Keratinocyte (primary cell): ENCODE data around the gene PRKCZ. TPM values are rescaled to one million over a fixed set of nuclear protein-coding genes. Genes with fewer than 3 reads are reported as not detected.

ENCODE experiments used
- DNase-seq: peaks from one replicate; pipeline ENCODE4 v3.0.0-alpha.2; 2011; ENCODE audit warnings: low read depth, missing footprints, low spot score
- FAIRE-seq: peaks from 2 replicates; lab custom pipeline; 2011; peaks lifted over from hg19 to GRCh38; lab: Jason Lieb, UNC
- H2AFZ ChIP-seq: 2 replicates; pipeline ENCODE4 v1.6.0; 2012; ENCODE audit warnings: low read length, control low read depth, inconsistent platforms; ENCODE audit not compliant: control insufficient read depth
- H3K27ac ChIP-seq: 2 replicates; pipeline ENCODE4 v1.5.1; 2011; ENCODE audit warnings: low read length; ENCODE audit not compliant: control insufficient read depth, insufficient read depth
- H3K27me3 ChIP-seq: 3 replicates; pipeline ENCODE4 v1.6.0; 2011; ENCODE audit warnings: low read length; ENCODE audit not compliant: control insufficient read depth, insufficient read depth; ENCODE audit errors: extremely low read depth
- H3K36me3 ChIP-seq, 2 experiments: 2 replicates in 1 of 2; 3 replicates in 1 of 2; pipeline ENCODE4 v1.5.1; 2011; ENCODE audit warnings: low read length in 2 of 2, mild to moderate bottlenecking in 1 of 2; ENCODE audit not compliant: control insufficient read depth in 2 of 2, insufficient read depth in 2 of 2; ENCODE audit errors: extremely low read depth in 1 of 2
- H3K4me1 ChIP-seq: 3 replicates; pipeline ENCODE4 v1.5.1; 2011; ENCODE audit warnings: low read length; ENCODE audit not compliant: control insufficient read depth, insufficient read depth; ENCODE audit errors: extremely low read depth
- H3K4me2 ChIP-seq: 3 replicates; pipeline ENCODE4 v1.6.0; 2011; ENCODE audit warnings: low read depth, low read length; ENCODE audit not compliant: control insufficient read depth, insufficient read depth; ENCODE audit errors: extremely low read depth
- H3K4me3 ChIP-seq, 3 experiments: fragments of 200-600 bp in 1 of 3; sonication (generic) in 1 of 3; 2 replicates in 2 of 3; 3 replicates in 1 of 3; pipeline ENCODE4 v1.5.1; 2011 to 2016; ENCODE audit warnings: low read length in 3 of 3, mild to moderate bottlenecking in 3 of 3, control low read depth in 2 of 3, inconsistent platforms in 1 of 3, low read depth in 1 of 3, mixed read lengths in 1 of 3, mixed run types in 1 of 3, moderate library complexity in 1 of 3; ENCODE audit not compliant: control insufficient read depth in 2 of 3, insufficient read depth in 2 of 3; ENCODE audit errors: extremely low read depth in 1 of 3
- H3K79me2 ChIP-seq: 2 replicates; pipeline ENCODE4 v1.6.0; 2012; ENCODE audit warnings: low read length; ENCODE audit not compliant: control insufficient read depth, insufficient read depth
- H3K9ac ChIP-seq: 3 replicates; pipeline ENCODE4 v1.6.0; 2011; ENCODE audit warnings: low read length; ENCODE audit not compliant: control insufficient read depth, insufficient read depth; ENCODE audit errors: extremely low read depth
- H3K9me1 ChIP-seq: 3 replicates; pipeline ENCODE4 v1.6.0; 2011; ENCODE audit warnings: low read length; ENCODE audit not compliant: control insufficient read depth, insufficient read depth; ENCODE audit errors: extremely low read depth
- H3K9me3 ChIP-seq: 2 replicates; pipeline ENCODE4 v1.5.1; 2012; ENCODE audit warnings: low read depth, low read length; ENCODE audit not compliant: control insufficient read depth
- H4K20me1 ChIP-seq: 3 replicates; pipeline ENCODE4 v1.6.0; 2011; ENCODE audit warnings: low read length; ENCODE audit not compliant: control insufficient read depth, insufficient read depth; ENCODE audit errors: extremely low read depth
- EZH2 ChIP-seq: IDR thresholded peaks from one replicate; pipeline ENCODE4 v1.6.1; 2012; ENCODE audit warnings: inconsistent platforms, mild to moderate bottlenecking, low read length, moderate library complexity
- dilution Hi-C: fragments of 300-500 bp; cut with MboI; formaldehyde crosslinking; loops from one replicate; pipeline ENCODE4 v1.7.0; 2020; ENCODE audit warnings: low sequenced_read_pairs; ENCODE audit not compliant: extremely low pct_ligation_motif_present
- polyA plus RNA-seq, 5 experiments: library from polyadenylated mRNA; depleted of rRNA in 3 of 5; stranded (reverse) in 3 of 5; stranded (forward) in 1 of 5; unstranded in 1 of 5; fragments of >200 nt; gene quantifications; 1 replicate in 1 of 5; 2 replicates in 3 of 5; 3 replicates in 1 of 5; pipeline versions ENCODE4 v1.2.1 to v1.2.3, GENCODE V29; 2011 to 2012; ENCODE audit warnings: missing spikeins in 2 of 5, low read depth in 1 of 5, low replicate concordance in 1 of 5
- TF ChIP-seq, protein P1 (sequence below), 3 experiments: IDR thresholded peaks in 1 of 3; conservative IDR thresholded peaks in 1 of 3; optimal IDR thresholded peaks in 1 of 3; 2 replicates in 2 of 3; 3 replicates in 1 of 3; pipeline versions ENCODE3 to v1.5.1; 2011; ENCODE audit warnings: low read length in 3 of 3, mild to moderate bottlenecking in 3 of 3, moderate library complexity in 2 of 3, control low read depth in 1 of 3, inconsistent platforms in 1 of 3; ENCODE audit not compliant: insufficient read depth in 2 of 3; ENCODE audit errors: extremely low read depth in 1 of 3

Gene PRKCZ
- polyA plus RNA-seq, 1 donor (not counting 4 experiments of a cell fraction or from before 2014, with no cell fraction given) = 36.3 TPM

DNA sequence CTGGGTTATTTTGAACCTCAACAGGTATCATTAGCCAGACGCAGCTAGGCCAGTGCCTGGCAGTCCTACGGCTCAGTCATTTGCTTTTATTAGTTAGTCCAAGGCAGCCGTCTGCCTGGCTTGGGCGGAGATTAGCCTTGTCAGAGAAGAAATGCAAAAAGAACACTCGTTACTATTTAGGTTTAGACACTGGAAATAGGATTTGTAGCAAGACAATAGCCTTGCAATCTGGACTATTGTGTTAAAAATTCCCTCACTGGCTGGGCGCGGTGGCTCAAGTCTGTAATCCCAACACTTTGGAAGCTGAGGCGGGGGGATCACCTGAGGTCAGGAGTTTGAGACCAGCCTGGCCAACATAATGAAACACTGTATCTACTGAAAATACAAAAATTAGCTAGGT, 11.0 kb upstream of the PRKCZ start:
- Histone ChIP-seq H4K20me1 (no peaks in the 10 kb centered on the region), H3K9me1 (no peaks in the 10 kb centered on the region), H2AFZ (no peak overlapping the region), H3K4me1 (no peaks in the 10 kb centered on the region), H3K36me3 (no peaks in the 10 kb centered on the region), H3K27ac (no peak overlapping the region), H3K27me3 (no peaks in the 10 kb centered on the region), H3K4me2 (no peak overlapping the region), H3K9ac (no peak overlapping the region), H3K9me3 (no peaks in the 10 kb centered on the region), H3K79me2 (no peaks in the 10 kb centered on the region), H3K4me3 (no peak overlapping the region)
- dilution Hi-C loops = no loop called here
- FAIRE-seq = no peak
- DNase-seq = no peak
- TF ChIP-seq, protein P1, sequence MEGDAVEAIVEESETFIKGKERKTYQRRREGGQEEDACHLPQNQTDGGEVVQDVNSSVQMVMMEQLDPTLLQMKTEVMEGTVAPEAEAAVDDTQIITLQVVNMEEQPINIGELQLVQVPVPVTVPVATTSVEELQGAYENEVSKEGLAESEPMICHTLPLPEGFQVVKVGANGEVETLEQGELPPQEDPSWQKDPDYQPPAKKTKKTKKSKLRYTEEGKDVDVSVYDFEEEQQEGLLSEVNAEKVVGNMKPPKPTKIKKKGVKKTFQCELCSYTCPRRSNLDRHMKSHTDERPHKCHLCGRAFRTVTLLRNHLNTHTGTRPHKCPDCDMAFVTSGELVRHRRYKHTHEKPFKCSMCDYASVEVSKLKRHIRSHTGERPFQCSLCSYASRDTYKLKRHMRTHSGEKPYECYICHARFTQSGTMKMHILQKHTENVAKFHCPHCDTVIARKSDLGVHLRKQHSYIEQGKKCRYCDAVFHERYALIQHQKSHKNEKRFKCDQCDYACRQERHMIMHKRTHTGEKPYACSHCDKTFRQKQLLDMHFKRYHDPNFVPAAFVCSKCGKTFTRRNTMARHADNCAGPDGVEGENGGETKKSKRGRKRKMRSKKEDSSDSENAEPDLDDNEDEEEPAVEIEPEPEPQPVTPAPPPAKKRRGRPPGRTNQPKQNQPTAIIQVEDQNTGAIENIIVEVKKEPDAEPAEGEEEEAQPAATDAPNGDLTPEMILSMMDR (optimal IDR thresholded peaks at IDR 0.05 in 1 of 3, IDR thresholded peaks at IDR 0.05 in 1 of 3, conservative IDR thresholded peaks at IDR 0.05 in 1 of 3; ENCODE audit: extremely low read depth in 1 of 3, insufficient read depth in 2 of 3, low read length in 3 of 3) = no peak
- no peak for TF ChIP-seq EZH2

DNA sequence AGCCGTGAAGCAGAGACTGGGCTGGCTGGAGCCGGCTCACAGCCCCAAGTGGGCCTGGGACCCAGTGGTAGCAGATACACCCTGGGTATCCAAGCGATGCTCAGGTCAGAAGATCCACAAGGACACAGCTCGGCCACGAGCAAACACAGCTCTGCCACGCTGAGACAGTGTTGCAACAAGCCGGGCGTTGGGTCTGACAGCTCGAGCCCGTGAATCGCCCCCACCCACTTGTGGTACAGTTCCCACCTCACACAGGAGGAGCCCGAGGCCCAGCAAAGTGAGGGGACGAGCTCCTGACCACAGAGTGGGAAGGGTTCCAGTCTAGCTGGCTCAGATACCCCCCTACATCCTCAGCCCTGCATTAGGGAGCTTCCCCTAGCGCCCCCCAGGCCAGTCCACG, 8.9 kb upstream of the PRKCZ start:
- H4K20me1 ChIP-seq = no peaks in the 10 kb centered on the region
- no peaks in the 10 kb centered on the region for H3K79me2 ChIP-seq
- H3K27ac ChIP-seq = no peak overlapping the region
- dilution Hi-C loops = no loop called here
- no peak overlapping the region for H3K9ac ChIP-seq
- FAIRE-seq (no peak), DNase-seq (no peak)
- H3K9me3 ChIP-seq = no peaks in the 10 kb centered on the region
- no peak overlapping the region for H3K4me3 ChIP-seq
- peaks cover 6% of the 10 kb centered on the region for H3K4me1 ChIP-seq
- TF ChIP-seq, protein P1 (optimal IDR thresholded peaks at IDR 0.05 in 1 of 3, IDR thresholded peaks at IDR 0.05 in 1 of 3, conservative IDR thresholded peaks at IDR 0.05 in 1 of 3; ENCODE audit: extremely low read depth in 1 of 3, insufficient read depth in 2 of 3, low read length in 3 of 3) = no peak
- TF ChIP-seq EZH2 = no peak
- no peak overlapping the region for H2AFZ ChIP-seq
- H3K36me3 ChIP-seq = no peaks in the 10 kb centered on the region
- no peak overlapping the region for H3K4me2 ChIP-seq
- H3K9me1 ChIP-seq = no peaks in the 10 kb centered on the region
- no peaks in the 10 kb centered on the region for H3K27me3 ChIP-seq
